SK-N-MC (cell line): ENCODE data around the gene ATP7B.

Experiments used
- DNase-seq: peaks from one replicate; pipeline ENCODE4 v3.0.0-alpha.2; 2011; ENCODE audit warnings: low read depth, low spot score
- H3K27ac ChIP-seq: fragments of 200-600 bp; sonication (generic); 2 replicates; pipeline ENCODE4 v1.5.1; 2016; ENCODE audit warnings: mixed run types
- H3K36me3 ChIP-seq: fragments of 200-600 bp; sonication (generic); 2 replicates; pipeline ENCODE4 v1.6.1; 2017; ENCODE audit warnings: antibody characterized with exemption, low read length, mixed read lengths; ENCODE audit not compliant: insufficient read depth
- H3K4me3 ChIP-seq: fragments of 200-600 bp; sonication (generic); 2 replicates; pipeline ENCODE4 v1.5.1; 2016
- H3K9ac ChIP-seq: fragments of 200-600 bp; sonication (generic); 2 replicates; pipeline ENCODE4 v1.8.0; 2017; ENCODE audit warnings: mixed run types, mixed read lengths; ENCODE audit not compliant: insufficient read length
- H3K9me3 ChIP-seq: fragments of 200-600 bp; sonication (generic); 2 replicates; pipeline ENCODE4 v1.6.1; 2017; ENCODE audit warnings: low read depth, mild to moderate bottlenecking, antibody characterized with exemption, low read length, moderate library complexity, mixed read lengths
- EZH2 ChIP-seq: fragments of 200-600 bp; sonication (generic); IDR thresholded peaks from one replicate; pipeline ENCODE4 v1.6.1; 2017; ENCODE audit warnings: antibody characterized with exemption
- FOXP2 ChIP-seq: optimal IDR thresholded peaks from 2 replicates; pipeline ENCODE3; 2011; ENCODE audit warnings: mild to moderate bottlenecking, moderate library complexity; ENCODE audit not compliant: insufficient read depth; ENCODE audit errors: extremely low read length, control extremely low read depth
- POLR2AphosphoS5 ChIP-seq: IDR thresholded peaks from 2 replicates; pipeline ENCODE4 v1.6.1; 2012; ENCODE audit warnings: mild to moderate bottlenecking, low read depth, low read length, borderline replicate concordance

The ATP7B gene

DNA sequence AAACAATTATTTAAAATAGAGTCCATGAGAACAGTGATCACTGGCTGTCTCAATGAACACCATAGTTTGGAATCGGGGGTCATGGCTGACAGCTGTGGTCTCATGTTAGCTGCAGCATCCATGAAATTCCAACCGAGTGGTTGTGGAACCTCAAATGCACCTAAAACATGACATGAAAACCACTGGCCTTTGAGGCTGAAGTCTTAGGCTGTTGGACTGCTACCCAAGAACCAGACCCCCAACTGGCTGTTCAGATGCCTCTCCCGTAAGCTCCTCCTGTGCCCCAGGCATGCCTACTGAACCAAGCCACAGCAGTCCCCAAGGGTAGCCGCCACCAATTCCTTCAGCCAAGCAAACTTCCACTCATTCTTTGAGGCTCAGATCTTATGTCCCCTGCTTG is 50.5 kb downstream of the ATP7B start:
- Histone ChIP-seq H3K27ac (no peak overlapping the region), H3K9me3 (no peaks in the 10 kb centered on the region), H3K4me3 (no peak overlapping the region), H3K36me3 (no peaks in the 10 kb centered on the region), H3K9ac (no peak overlapping the region)
- TF ChIP-seq FOXP2 (no peak), POLR2AphosphoS5 (no peak), EZH2 (no peak)
- DNase-seq = no peak

- Histone ChIP-seq H3K9ac (no peak overlapping the region), H3K27ac (no peak overlapping the region), H3K36me3 (no peaks in the 10 kb centered on the region), H3K9me3 (no peaks in the 10 kb centered on the region), H3K4me3 (no peak overlapping the region)
- TF ChIP-seq EZH2 (no peak), FOXP2 (no peak), POLR2AphosphoS5 (no peak)
- DNase-seq = no peak
Measured at GRCh38 chr13:51959773-51960172, 51.5 kb downstream of the ATP7B start.

- H3K36me3 ChIP-seq = no peaks in the 10 kb centered on the region
- TF ChIP-seq EZH2 (no peak), FOXP2 (no peak), POLR2AphosphoS5 (no peak)
- no peak overlapping the region for H3K4me3 ChIP-seq
- H3K9me3 ChIP-seq = no peaks in the 10 kb centered on the region
- no peak for DNase-seq
- H3K9ac ChIP-seq = no peak overlapping the region
- H3K27ac ChIP-seq = no peak overlapping the region
Measured at GRCh38 chr13:51958217-51958547, 53.1 kb downstream of the ATP7B start.

- H3K9me3 ChIP-seq = no peaks in the 10 kb centered on the region
- TF ChIP-seq FOXP2 = no peak
- no peak for TF ChIP-seq EZH2
- TF ChIP-seq POLR2AphosphoS5 = no peak
- no peak for DNase-seq
- H3K9ac ChIP-seq = no peak overlapping the region
- H3K36me3 ChIP-seq = no peaks in the 10 kb centered on the region
- no peak overlapping the region for H3K4me3 ChIP-seq
- no peak overlapping the region for H3K27ac ChIP-seq
Measured at GRCh38 chr13:51957377-51958216, 53.7 kb downstream of the ATP7B start.

DNA sequence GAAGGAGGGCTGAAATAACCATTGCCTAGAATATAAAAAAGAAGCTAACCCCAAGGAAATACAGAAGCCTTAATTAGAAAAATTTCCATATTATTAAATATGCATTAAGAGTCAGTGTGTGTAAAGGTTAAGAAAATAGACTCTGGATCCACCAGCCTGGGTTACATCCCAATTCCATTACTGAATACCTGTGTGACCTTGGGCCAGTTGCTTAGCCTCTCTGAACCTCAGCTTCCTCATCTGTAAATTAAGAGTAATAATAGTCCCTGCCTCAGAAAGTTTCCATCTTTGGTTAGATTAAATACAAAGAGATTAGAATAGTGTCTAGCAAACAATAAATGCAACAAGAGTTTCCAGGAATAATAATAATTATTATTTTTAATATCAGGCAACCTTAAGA is 54.5 kb downstream of the ATP7B start:
- no peak for DNase-seq
- TF ChIP-seq POLR2AphosphoS5 (no peak), FOXP2 (no peak), EZH2 (no peak)

DNA sequence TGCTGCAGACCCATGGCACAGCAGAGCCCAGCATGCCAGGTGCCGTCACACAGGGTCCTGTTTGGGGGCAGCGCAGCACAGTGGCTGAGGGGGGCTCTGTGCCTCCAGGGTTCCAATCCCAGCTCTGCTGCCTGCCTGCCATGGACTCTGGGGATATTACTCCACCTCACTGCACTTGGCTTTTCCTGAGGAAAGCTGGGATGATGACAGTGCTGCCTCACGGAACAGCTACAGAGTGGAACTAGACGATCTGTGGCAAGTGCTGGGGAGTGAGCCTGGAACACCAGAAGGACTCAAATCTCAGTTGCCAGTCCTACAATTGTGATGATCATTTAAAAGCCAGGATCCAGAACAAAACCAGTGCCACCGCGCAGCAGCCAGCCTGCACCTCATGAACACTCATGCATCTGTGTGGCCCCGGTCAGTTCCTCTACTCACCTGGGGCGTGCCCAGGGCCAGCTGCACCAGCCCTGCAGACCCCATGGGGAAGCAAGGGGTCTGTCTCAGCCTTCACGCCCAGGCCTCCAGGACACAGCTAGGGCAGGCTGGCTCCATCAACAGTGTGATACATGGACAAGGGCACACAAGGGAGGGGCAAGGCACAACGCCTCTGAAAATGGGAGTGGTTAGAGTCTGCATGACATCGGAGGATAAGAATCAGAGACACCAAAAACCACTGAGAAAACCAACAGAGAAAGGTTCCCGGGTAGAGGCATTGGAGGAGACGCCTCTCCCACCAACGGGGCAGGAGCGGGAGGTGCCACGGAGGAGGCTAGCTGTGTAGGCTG is 55.2 kb downstream of the ATP7B start:
- H3K36me3 ChIP-seq = no peaks in the 10 kb centered on the region
- no peaks in the 10 kb centered on the region for H3K9me3 ChIP-seq
- H3K4me3 ChIP-seq = no peak overlapping the region
- no peak overlapping the region for H3K9ac ChIP-seq
- no peak overlapping the region for H3K27ac ChIP-seq
- DNase-seq = no peak
- TF ChIP-seq EZH2 = no peak
- TF ChIP-seq POLR2AphosphoS5 = no peak

More for the DNA sequence above, 54.5 kb downstream of the ATP7B start:
- no peak overlapping the region for H3K9ac ChIP-seq
- H3K4me3 ChIP-seq = no peak overlapping the region
- no peaks in the 10 kb centered on the region for H3K36me3 ChIP-seq
- no peak overlapping the region for H3K27ac ChIP-seq
- no peaks in the 10 kb centered on the region for H3K9me3 ChIP-seq

GRCh38 chr13:51955281-51955771 is 55.9 kb downstream of the ATP7B start:
- Histone ChIP-seq H3K9me3 (no peaks in the 10 kb centered on the region), H3K4me3 (no peak overlapping the region), H3K36me3 (no peaks in the 10 kb centered on the region), H3K27ac (no peak overlapping the region), H3K9ac (no peak overlapping the region)
- no peak for DNase-seq
- TF ChIP-seq POLR2AphosphoS5 (no peak), FOXP2 (no peak), EZH2 (no peak)

DNA sequence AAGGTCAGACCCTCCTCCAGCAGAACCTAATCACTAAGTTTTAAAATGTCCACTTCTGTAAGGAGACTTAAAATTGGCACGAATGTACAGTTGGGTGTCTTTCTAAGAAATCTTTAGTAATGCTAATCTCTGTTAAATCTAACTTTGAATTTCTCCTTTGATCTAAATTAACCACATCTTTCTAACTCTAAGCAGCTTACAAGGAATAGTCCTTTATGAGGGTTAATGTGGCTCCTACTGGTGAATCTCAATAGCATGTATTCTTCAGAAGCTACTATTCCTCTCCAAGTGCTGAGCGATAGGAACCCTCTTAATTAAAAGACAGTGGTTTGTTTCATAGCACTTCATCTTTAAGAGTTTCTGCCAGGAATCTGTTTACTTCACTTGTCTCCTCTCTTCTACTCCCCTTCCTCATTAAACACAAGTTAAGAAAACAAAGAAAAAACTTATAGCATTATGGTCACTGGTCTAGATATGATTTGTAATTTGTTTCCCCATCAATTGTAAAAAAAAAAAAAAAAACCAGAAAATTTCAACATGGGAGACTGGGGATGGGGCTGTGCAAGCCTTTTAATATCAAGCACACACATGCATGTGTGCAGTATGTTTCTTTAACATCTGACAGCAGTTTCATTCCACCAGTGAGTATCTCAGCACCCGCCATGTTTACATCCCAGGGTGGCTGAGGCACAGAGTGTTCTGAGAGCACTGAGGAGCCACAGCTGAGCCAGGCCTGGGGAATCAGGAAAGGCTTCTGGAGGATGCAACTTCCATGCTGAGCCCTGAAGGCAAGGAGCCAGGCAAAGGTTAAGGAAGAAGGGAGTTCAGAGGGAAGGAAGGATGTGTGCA is 57.7 kb downstream of the ATP7B start:
- Histone ChIP-seq H3K9ac (no peak overlapping the region), H3K27ac (no peak overlapping the region), H3K9me3 (no peaks in the 10 kb centered on the region), H3K36me3 (no peaks in the 10 kb centered on the region), H3K4me3 (no peak overlapping the region)
- no peak for DNase-seq
- TF ChIP-seq POLR2AphosphoS5 = no peak
- TF ChIP-seq EZH2 = no peak
- TF ChIP-seq FOXP2 = no peak
